ENCODE data around the gene OR2S2.
A peak's percentile ranks its signal among the peaks of the same experiment; 100 is the strongest.

Gene OR2S2

GRCh38 chr9:35948901-35949318 lies 9.0 kb downstream of the OR2S2 start:
- TF ChIP-seq CTCF (conservative IDR thresholded peaks at IDR 0.05; ENCODE audit: low read depth, low read length) = no peak
- H3K4me3 ChIP-seq (ENCODE audit: low read depth, low read length) = no peak overlapping the region
- DNase-seq (ENCODE audit: low read depth) = no peak

DNA sequence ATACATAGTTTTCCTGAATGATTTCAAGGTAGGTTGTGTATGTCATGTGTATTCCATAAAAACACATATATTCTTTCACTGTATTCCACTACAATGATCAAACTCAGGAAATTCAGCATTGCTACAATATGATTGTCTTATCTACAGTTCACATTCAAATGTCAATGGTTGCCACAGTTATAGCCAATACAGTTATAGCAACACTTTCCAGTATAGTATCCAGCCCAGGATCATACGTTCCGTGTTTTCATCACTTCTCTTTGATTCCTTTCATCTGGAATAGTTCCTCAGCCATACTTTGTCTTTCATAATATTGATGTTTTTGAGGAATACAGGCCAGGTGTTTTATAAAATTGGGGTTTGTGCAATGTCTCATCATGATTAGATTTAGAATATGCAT lies 9.5 kb downstream of the OR2S2 start:
- no peak for TF ChIP-seq CTCF (conservative IDR thresholded peaks at IDR 0.05; ENCODE audit: low read depth, low read length)
- no peak for DNase-seq (ENCODE audit: low read depth)
- no peak overlapping the region for H3K4me3 ChIP-seq (ENCODE audit: low read depth, low read length)

DNA sequence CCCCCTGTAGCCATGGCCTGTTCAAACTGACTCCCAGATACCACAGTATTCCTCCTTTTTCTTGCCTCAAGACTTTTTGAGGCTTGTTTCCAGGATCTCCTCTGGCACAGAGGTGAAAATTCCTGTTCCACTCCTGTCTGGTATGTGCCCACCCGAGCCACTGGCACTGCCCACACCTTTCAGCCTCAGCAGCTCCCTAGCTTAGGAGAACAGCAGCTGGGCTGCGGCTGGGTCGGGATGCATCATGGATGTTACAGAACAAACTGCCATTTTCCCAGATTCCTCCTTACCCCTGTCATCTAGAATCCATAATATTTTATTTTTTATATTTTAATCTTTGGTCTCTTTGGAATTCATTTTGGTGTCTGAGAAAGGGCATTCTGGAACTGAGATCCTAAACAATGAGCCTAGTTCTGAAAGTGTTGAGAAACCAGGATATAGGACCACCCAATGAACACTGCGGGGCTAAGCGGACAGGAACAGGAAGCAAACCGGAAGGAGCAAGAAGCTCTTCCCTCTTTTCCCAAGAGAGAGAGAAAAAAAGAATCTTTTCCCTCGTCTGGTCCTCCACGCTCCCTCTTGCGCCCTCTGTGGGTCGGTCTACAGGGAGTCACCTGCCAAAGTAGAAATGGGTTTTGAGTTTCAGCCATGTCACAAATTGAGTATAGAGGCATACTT lies 12.5 kb downstream of the OR2S2 start:
- TF ChIP-seq CTCF (conservative IDR thresholded peaks at IDR 0.05; ENCODE audit: low read depth, low read length) = peak; percentile 97
- H3K4me3 ChIP-seq (ENCODE audit: low read depth, low read length) = peak overlapping the region; percentile 26
- DNase-seq (ENCODE audit: low read depth) = peak; percentile 89

DNA sequence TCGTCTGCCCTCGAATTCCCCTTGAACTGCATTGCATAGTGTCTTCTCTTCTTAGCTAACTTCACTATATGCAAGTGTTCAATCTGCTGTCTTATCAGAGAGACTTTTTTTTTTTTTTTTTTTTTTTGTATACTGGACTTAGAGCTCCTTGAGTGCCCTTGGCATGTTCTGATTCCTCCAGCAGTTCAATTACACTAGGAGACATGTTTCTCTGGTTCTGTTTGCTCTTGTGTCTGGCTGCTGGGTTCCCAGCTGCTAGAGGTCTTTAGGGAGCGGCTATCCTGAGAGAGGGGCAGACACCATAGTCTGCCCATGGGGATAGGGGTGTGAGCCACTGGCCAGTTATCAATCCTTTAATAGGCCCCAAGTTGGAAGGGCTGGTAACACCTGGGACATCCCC lies 13.1 kb downstream of the OR2S2 start:
- TF ChIP-seq CTCF (conservative IDR thresholded peaks at IDR 0.05; ENCODE audit: low read depth, low read length) = no peak
- no peak overlapping the region for H3K4me3 ChIP-seq (ENCODE audit: low read depth, low read length)
- DNase-seq (ENCODE audit: low read depth) = no peak

DNA sequence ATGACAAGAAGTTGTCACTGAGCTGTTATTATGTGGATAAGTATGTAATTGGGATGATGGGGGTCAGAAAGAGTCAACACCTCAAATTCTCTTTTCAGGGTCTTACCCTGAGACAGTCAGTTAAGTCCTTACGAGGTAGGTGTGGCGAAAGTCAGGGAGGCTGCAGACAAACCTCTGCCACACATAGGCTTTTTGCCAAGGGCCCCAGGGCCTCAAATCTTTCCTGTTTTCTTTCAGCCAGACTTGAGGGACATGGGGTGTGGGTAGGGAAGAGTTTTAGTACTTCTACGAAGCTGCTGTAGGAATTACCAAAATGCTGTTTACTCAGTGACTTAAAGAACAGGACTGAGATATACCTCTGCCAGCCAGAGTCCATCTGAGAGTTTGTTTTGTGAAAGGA lies 13.8 kb downstream of the OR2S2 start:
- DNase-seq (ENCODE audit: low read depth) = no peak
- TF ChIP-seq CTCF (conservative IDR thresholded peaks at IDR 0.05; ENCODE audit: low read depth, low read length) = no peak
- H3K4me3 ChIP-seq (ENCODE audit: low read depth, low read length) = no peak overlapping the region

DNA sequence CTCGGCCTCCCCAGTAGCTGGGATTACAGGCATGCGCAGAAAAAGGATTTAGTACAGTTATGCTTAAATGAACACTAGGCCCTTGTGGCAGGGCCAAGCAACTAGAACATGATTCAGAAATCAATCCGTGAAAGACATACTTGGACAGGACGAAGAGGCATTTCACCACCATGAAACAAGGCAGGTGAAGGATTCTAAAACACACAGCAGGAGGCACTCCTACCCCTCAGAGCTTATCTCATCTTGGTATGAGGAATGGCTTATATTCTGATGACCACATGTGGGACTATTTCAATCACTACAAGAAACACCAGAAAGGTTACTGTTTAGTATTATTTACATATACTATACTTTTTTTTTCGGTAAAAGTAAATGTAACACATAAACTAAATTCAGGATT lies 15.7 kb downstream of the OR2S2 start:
- DNase-seq (ENCODE audit: low read depth) = no peak
- no peak for TF ChIP-seq CTCF (conservative IDR thresholded peaks at IDR 0.05; ENCODE audit: low read depth, low read length)
- no peak overlapping the region for H3K4me3 ChIP-seq (ENCODE audit: low read depth, low read length)
